GM15510 (cell line): ENCODE measurements around the gene MRPL20.

Experiments used
- POLR2A ChIP-seq: IDR thresholded peaks from 3 replicates; pipeline ENCODE4 v1.6.1; 2011; ENCODE audit warnings: borderline replicate concordance; ENCODE audit not compliant: insufficient read length; ENCODE audit errors: extremely low read depth

The MRPL20 gene

DNA sequence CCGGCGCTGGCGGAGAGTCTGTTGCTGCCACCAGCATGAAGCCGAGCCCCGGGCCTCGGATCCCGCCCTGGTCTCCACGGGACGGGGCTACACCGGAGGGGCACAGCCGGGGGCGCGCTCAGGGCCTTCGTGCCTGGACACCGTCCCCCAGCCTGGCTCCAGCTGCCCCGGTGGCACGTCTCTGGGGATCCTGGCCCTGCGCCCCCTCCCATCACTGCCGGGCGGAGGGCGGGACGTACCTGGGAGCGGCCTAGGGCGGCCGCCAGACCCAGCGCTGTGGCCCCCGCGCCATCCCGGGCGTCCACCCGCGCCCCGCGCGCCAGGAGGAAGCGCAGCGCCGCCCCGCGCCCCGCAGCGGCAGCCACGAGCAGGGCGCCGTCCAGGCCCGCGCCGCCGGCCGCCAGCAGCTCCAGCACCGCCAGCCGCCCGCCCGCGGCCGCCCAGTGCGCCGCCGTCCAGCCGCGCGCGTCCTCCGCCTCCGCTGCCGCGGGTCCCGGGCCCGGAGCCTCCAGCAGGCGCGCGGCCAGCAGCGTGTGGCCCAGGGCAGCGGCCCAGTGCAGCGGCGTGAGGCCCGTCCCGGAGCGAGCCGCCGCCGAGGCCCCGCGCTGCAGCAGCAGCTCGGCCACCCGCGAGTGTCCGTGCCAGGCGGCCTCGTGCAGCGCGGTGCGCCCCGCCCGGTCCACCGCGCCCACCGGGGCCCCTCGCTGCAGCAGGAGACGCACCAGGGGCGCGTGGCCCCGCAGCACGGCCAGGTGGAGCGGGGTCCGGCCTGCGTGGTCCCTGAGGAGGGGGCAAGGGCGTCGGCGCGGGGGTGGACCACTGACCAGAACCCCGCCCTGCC, 12.9 kb upstream of the MRPL20 start:
- TF ChIP-seq POLR2A = no peak

DNA sequence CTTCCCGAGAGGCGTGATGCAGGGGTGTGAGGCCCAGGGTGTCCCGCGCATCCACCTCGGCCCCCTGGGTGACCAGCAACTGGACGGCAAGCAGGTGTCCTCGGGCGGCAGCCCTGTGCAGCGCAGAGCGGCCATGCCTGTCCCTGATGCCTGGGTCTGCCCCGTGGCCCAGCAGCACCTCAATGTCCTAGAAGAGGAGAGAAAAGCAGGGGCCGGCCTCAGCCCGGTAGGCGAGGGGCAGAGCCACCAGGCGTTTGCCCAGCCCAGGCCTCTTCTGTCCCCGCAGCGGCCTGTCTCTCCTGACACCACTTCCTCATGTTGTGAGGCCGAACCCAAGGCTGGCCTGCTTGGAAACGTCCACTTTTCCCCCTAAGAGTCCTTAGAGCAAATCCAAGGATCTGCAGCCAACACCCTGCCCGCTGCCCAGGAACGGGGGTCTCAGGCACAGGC, 12.3 kb upstream of the MRPL20 start:
- TF ChIP-seq POLR2A = no peak

DNA sequence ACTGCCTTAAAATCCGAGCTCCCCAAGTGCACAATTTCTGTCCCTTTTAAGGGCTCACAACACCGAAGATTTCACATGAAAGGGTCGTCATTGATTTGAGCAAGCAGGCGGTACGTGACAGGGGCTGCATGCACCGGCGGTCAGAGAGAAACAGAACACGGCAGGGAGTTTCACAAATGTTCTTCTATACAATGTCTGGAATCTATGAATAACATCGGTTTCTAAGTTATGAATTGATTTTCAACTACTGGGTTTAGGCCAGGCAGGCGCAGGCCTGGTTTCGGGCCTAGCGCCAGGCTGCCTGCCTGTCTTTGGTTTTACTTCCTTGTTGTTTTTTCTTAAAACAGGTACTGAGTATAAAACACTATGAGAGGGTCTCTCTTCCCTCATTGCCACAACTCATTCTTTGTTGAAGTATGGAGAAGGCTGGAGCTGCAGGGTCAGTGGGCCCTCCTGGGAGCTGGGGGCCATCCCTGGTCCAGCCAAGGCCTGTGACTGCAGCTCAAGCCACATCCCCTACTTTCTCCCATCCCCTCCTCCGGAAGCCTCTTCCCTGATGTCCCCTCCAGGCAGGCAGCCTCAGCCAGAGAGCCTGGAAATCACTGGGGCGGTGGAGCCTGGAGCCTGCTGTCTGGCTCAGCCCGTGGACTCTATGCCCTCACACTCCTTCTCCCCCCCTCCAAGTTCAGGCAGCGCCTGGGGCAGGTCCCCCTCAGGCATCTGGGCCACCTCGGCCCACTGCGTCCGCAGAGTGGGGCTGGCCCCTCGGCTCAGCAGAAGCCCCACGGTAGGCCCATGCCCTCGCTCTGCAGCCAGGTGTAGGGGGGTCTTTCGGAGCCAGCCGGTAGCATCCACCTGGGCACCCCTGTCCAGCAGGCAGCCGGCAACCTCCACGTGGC, 11.6 kb upstream of the MRPL20 start:
- TF ChIP-seq POLR2A = no peak

DNA sequence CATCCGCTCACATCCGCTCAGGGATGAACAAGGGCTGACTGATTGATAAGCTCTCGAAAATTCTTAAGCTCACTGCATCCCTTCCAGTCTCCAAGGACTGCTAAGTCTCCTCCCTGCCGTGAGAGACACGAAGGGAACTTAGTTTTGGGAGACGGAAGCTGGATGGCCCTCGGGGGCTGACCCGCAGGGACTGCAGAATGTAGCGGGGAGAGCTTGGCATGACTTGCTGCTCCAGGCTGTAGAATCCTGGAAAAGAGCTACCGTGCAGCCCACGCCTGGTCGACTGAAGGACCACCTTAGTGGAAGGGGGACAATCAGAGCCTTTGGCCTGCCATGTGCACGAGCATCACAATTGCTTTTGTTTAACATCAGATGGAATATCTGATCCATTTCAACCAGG, 8.7 kb upstream of the MRPL20 start:
- no peak for TF ChIP-seq POLR2A

DNA sequence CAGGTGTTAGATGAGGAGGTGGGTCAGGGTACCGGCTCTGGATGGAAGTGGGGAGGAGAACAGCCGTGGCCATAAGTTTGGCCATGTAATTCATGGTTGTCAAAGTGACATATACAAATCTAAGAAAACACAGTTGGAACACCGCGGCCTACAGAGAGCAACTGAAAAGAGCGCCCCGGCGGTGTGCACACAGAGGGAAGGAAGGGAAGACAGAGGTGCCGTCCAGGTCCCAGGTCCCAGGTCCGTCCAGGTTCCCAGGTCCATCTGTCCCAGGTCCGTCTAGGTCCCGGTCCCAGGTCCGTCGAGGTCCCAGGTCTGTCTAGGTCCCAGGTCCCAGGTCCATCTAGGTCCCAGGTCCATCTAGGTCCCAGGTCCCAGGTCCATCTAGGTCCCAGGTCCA, 4.5 kb upstream of the MRPL20 start:
- TF ChIP-seq POLR2A = no peak

DNA sequence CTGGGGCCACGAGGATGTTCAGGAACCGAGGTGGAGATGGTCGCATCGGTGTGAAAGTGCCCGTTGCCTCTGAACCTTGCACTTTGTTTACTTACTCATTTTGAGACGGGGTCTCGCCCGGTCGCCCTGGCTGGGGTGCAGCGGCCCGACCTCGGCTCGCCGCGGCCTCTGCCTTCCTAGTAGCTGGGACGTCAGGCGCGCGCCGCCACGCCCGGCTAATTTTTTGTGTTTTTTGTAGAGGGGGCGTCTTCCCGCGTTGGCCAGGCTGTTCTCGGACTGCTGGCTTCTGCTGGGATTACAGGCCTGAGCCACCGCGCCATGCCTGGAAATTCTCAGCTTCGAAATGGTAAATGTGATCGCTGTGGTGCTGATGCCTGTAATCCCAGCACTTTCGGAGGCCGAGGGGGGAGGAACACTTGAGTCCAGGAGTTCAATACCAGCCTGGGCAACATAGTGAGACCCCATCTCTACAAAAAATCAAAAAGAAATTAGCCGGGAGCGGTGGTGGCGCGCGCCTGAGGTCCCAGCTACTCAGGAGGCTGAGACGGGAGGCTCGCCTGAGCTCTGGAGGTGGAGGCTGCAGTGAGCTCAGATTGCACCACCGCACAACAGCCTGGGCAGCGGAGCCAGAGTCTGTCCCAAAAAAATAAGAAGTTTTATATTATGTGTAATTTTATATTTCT, 684 bp upstream of the MRPL20 start:
- no peak for TF ChIP-seq POLR2A

DNA sequence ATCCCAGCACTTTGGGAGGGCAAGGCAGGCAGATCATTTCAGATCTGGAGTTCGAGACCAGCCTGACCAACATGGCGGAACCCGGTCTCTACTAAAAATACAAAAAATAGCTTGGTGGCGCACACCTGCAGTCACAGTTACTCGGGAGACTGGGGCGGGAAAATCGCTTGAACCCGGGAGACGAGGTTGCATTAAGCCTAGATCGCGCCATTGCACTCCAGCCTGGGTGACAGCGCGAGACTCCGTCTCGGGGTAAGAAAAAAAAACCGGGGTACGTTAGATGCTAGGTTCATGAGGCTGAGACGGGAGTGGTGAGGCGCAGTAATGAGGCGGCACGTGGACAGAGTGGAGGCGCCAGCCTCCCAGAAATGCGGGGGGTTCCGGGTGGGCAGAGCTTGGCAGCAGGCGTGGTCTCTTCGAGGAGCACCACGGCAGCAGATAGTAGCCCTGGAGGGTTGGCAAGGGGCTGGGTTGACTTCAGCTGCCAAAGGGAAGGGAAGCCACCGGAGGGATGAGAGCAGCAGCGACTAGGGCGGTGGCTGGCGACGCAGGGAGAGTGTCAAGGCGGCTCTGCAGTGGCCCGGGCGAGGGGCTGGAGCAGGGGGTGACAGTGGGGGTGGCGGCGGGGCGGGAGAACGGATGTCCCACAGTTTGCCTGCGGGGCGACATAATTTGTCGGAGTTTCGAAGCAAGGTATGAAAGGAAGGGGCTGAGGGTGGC, 832 bp downstream of the MRPL20 start:
- TF ChIP-seq POLR2A = no peak

DNA sequence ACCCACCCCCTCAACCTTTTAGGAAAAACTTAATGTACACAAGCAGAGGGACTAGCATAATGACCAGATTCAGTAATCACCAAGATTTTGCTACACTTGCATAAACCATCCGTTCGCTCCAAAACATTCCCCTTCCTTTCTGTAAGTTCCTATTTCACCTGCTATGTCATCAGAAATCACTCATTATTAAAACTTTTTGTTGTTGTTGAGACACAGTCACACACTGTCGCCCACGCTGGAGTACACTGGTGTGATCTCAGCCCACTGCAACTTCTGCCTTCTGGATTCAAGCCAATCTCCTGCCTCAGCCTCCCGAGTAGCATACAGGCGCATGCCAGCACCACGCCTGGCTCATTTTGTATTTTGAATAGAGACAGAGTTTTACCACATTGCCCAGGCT, 3.4 kb downstream of the MRPL20 start:
- TF ChIP-seq POLR2A = no peak

DNA sequence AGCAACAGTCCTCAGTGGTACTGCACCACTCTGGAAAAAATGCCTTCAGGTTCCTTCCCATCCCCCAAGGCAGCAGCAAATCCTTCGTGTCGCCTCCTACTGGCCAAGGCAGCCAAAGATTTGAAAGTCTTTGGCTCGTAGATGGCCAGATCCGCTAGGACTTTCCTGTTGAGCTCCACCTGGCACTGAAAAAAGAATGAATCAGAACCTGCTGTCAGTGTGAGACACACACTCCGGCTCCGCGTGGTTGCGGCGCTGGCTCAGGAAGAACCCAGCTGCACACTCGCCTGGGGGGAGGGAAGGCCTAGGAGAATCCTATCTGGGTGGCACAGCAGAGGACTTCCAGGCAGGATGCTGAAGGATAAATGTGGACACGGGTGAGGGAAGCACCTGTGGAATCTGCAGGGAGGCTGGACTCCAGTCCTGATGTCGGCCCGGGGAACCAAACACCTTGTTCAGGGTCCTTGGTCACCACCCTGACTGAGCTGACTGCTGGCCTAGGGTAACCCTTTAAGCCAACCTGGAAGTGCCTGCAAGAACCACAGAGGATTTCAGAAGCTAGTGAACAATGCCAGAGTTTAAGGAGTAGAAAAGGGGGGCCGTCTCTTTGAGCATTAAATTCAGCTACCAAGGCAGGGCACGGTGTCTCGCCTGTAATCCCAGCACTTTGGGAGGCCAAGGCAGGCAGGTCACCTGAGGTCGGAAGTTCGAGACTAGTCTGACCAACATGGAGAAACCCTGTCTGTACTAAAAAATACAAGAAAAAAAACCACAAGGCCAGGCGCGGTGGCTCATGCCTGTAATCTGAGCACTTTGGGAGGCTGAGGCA, 4.8 kb downstream of the MRPL20 start:
- TF ChIP-seq POLR2A = no peak

DNA sequence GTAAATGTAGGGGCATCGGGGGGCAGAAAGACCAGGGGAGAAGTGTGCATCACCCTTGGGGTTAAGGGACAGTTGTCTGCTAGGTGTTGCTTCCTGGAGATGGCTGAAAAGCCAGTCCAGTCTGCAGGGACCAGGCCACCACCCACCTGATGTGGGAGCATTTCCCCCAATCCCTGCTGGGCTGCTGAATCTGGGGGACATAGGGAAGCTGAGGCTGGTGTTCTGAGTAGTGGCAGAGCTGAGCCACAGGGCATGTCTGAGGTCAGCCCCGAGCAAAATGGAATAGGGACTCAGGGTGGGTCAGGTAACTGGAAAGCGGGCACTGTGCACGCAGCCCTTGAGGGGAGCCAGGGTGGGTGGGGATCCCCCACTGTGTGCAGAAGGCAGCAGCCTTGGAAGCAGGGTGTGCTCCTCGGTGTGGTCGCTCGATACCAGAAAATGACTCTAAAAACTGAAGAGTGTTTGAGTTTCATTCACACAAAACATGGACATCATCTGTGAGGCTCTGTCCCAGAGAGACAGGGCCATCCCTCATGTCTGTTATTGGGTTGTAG, 5.6 kb downstream of the MRPL20 start:
- no peak for TF ChIP-seq POLR2A

DNA sequence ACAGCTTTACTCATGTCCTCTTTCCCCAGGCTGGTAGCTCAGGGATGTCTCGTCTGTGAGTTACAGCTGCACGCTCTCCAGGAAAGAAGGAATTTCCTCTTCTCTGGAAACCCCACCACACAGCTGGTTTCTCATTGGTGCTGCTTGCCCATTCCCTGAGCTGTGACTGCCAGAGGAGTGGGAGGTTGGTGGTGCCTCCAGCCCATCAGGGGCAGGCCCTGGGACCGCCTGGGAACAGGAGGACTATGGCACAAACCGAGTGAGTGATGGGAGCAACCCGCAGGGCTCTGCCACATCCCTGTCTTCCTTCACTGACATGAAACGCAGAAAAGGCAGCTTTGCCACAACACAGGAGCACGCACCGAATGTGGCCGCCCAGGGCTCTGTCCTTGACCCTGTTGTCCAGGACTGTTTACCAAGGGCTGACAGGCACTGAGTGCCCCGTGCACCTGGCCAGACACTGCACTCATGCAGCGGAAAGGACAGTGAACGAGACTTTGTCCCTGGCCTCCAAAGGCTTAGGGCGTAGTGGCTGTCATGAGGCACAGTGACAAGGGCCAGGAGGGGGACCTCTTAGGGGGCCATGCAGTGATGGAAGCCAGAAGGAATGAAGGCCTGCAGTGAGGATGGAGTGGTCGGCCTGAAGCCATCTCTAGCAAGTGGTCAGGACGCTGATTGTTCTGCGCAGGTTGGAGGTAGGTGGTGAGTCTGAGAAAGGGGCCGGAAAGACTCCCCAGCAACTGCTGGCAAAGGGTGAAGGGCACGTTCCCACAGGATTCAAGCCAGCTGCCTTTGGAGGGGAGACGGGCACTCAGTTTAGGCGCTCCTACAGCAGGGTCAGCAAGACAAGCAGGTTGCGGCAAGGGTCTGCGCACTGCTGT, 6.3 kb downstream of the MRPL20 start:
- TF ChIP-seq POLR2A = no peak

DNA sequence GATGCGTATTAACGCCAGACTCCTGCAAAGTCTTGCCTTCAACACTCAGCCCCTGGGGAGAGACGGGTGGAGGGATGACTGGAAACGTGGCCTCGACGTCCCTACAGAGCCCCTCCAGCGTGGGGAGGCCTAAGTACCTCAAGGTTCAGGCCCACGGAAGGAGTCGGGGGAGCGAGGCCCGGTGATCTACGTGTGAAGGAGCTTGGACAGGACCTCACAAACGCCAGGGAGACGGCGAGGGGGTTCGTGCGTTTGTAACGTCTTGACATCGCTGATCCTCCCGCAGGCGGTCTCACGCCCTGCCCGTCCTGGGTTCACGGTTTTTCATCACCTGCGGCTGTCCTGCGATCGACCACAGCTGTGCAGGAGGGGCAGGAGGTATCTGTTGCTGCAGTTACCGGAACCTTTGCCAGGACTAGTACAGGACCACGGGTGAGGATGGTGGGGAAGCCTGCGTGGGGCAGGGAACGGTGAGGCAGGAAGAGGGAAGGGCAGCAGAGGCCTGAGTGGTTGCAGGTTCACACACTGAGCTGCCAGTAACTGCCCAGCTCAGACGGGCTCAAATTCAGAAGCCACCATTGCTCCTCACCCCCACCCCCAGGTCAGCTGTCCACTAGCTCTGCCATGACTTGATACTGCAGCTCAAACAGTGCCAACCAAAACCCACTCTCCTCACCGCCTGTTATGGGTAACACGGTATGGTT, 7.1 kb downstream of the MRPL20 start:
- TF ChIP-seq POLR2A = no peak
